Measurements from ENCODE around the gene MAGI2. TPM values are rescaled to one million over a fixed set of nuclear protein-coding genes. Genes with fewer than 3 reads are reported as not detected.

MAGI2 gene
- total RNA-seq, 5 donors from 2014 or later (not counting 1 experiment from before 2014, with no cell fraction given) = 0.10 to 0.77 (median 0.22) TPM

GRCh38 chr7:78417180-78417853 lies 1036.2 kb downstream of the MAGI2 start:
- Mint-ChIP-seq H3K4me1 (no peaks in the 10 kb centered on the region), H3K27ac (no peak overlapping the region), H3K9me3 (peaks cover 5 to 6% (median 5%) of the 10 kb centered on the region in 3 donors), H3K36me3 (no peaks in the 10 kb centered on the region), H3K27me3 (peaks cover 0 to 4% of the 10 kb centered on the region in 2 donors), H3K4me3 (no peak overlapping the region)
- ChIA-PET POLR2A (no interaction called here), CTCF (interaction anchor here in 1 of 2 donors (0.7 kb wide), 1 partner anchor 1284 kb away, joined by 3 read pairs; no protein-coding TSS in a partner anchor)
- Histone ChIP-seq H3K9me3 (no peaks in the 10 kb centered on the region), H3K36me3 (ENCODE audit: control insufficient read depth in 2 of 2, extremely low read depth in 1 of 2, insufficient read depth in 1 of 2, low read length in 1 of 2) (no peaks in the 10 kb centered on the region), H3K4me3 (ENCODE audit: control insufficient read depth in 1 of 2, extremely low read depth in 1 of 2, low read length in 1 of 2) (no peak overlapping the region), H3K27ac (ENCODE audit: low read length) (no peak overlapping the region), H3K4me1 (ENCODE audit: control insufficient read depth in 1 of 2, extremely low read depth in 1 of 2, insufficient read depth in 2 of 2, low read length in 2 of 2) (no peaks in the 10 kb centered on the region), H3K27me3 (replicated peaks in 1 of 2; ENCODE audit: control insufficient read depth in 2 of 2, extremely low read depth in 1 of 2, insufficient read depth in 2 of 2, low read length in 1 of 2) (no peaks in the 10 kb centered on the region)
- DNase-seq = no peak
- no CpG with 5 or more reads among the region's 4 CpGs for WGBS (ENCODE audit: insufficient coverage)
- ATAC-seq (replicated peaks in 1 of 4) = no peak

- Histone ChIP-seq H3K36me3 (ENCODE audit: control insufficient read depth in 2 of 2, extremely low read depth in 1 of 2, insufficient read depth in 1 of 2, low read length in 1 of 2) (no peaks in the 10 kb centered on the region), H3K4me1 (ENCODE audit: control insufficient read depth in 1 of 2, extremely low read depth in 1 of 2, insufficient read depth in 2 of 2, low read length in 2 of 2) (no peaks in the 10 kb centered on the region), H3K27ac (ENCODE audit: low read length) (no peak overlapping the region), H3K27me3 (replicated peaks in 1 of 2; ENCODE audit: control insufficient read depth in 2 of 2, extremely low read depth in 1 of 2, insufficient read depth in 2 of 2, low read length in 1 of 2) (no peaks in the 10 kb centered on the region), H3K4me3 (ENCODE audit: control insufficient read depth in 1 of 2, extremely low read depth in 1 of 2, low read length in 1 of 2) (no peak overlapping the region), H3K9me3 (no peaks in the 10 kb centered on the region)
- WGBS (ENCODE audit: insufficient coverage) = 100% methylated on average over 1 of the region's 3 CpGs
- ChIA-PET CTCF (no interaction called here), POLR2A (no interaction called here)
- no peak for DNase-seq
- H3K4me3 Mint-ChIP-seq = no peak overlapping the region
- no peaks in the 10 kb centered on the region for H3K4me1 Mint-ChIP-seq
- H3K27me3 Mint-ChIP-seq = peaks cover 0 to 4% of the 10 kb centered on the region in 2 donors
- H3K27ac Mint-ChIP-seq = no peak overlapping the region
- H3K36me3 Mint-ChIP-seq = no peaks in the 10 kb centered on the region
- ATAC-seq (replicated peaks in 1 of 4) = no peak
- peaks cover 0 to 5% (median 4%) of the 10 kb centered on the region in 3 donors for H3K9me3 Mint-ChIP-seq
Measured at GRCh38 chr7:78413568-78413967, 1039.9 kb downstream of the MAGI2 start.

- no peak for DNase-seq
- no peak for ATAC-seq (replicated peaks in 1 of 4)
- no peaks in the 10 kb centered on the region for H3K27me3 ChIP-seq (replicated peaks in 1 of 2; ENCODE audit: control insufficient read depth in 2 of 2, extremely low read depth in 1 of 2, insufficient read depth in 2 of 2, low read length in 1 of 2)
- H3K9me3 ChIP-seq = no peaks in the 10 kb centered on the region
- H3K4me1 ChIP-seq (ENCODE audit: control insufficient read depth in 1 of 2, extremely low read depth in 1 of 2, insufficient read depth in 2 of 2, low read length in 2 of 2) = no peaks in the 10 kb centered on the region
- WGBS (ENCODE audit: insufficient coverage) = 75% methylated on average over 2 of the region's 3 CpGs
- no peak overlapping the region for H3K27ac ChIP-seq (ENCODE audit: low read length)
- H3K27me3 Mint-ChIP-seq = peaks cover 0 to 4% of the 10 kb centered on the region in 2 donors
- H3K27ac Mint-ChIP-seq = no peak overlapping the region
- POLR2A ChIA-PET = no interaction called here
- no peak overlapping the region for H3K4me3 Mint-ChIP-seq
- CTCF ChIA-PET = no interaction called here
- no peak overlapping the region for H3K4me3 ChIP-seq (ENCODE audit: control insufficient read depth in 1 of 2, extremely low read depth in 1 of 2, low read length in 1 of 2)
- peaks cover 0 to 5% (median 4%) of the 10 kb centered on the region in 3 donors for H3K9me3 Mint-ChIP-seq
- H3K4me1 Mint-ChIP-seq = no peaks in the 10 kb centered on the region
- H3K36me3 Mint-ChIP-seq = no peaks in the 10 kb centered on the region
- no peaks in the 10 kb centered on the region for H3K36me3 ChIP-seq (ENCODE audit: control insufficient read depth in 2 of 2, extremely low read depth in 1 of 2, insufficient read depth in 1 of 2, low read length in 1 of 2)
Measured at GRCh38 chr7:78412216-78412858, 1041.1 kb downstream of the MAGI2 start.

- Histone ChIP-seq H3K36me3 (ENCODE audit: control insufficient read depth in 2 of 2, extremely low read depth in 1 of 2, insufficient read depth in 1 of 2, low read length in 1 of 2) (no peaks in the 10 kb centered on the region), H3K27me3 (replicated peaks in 1 of 2; ENCODE audit: control insufficient read depth in 2 of 2, extremely low read depth in 1 of 2, insufficient read depth in 2 of 2, low read length in 1 of 2) (no peaks in the 10 kb centered on the region)
- no CpG with 5 or more reads among the region's 3 CpGs for WGBS (ENCODE audit: insufficient coverage)
Measured at GRCh38 chr7:78407031-78407430, 1046.4 kb downstream of the MAGI2 start.

GRCh38 chr7:78406531-78406930 lies 1046.9 kb downstream of the MAGI2 start:
- no peak overlapping the region for H3K4me3 Mint-ChIP-seq
- no peaks in the 10 kb centered on the region for H3K4me1 Mint-ChIP-seq
- no peak for ATAC-seq (replicated peaks in 1 of 4)
- POLR2A ChIA-PET = no interaction called here
- no peaks in the 10 kb centered on the region for H3K36me3 ChIP-seq (ENCODE audit: control insufficient read depth in 2 of 2, extremely low read depth in 1 of 2, insufficient read depth in 1 of 2, low read length in 1 of 2)
- H3K9me3 Mint-ChIP-seq = peaks cover 0 to 5% (median 0%) of the 10 kb centered on the region in 3 donors
- DNase-seq = no peak
- H3K4me3 ChIP-seq (ENCODE audit: control insufficient read depth in 1 of 2, extremely low read depth in 1 of 2, low read length in 1 of 2) = no peak overlapping the region
- no peaks in the 10 kb centered on the region for H3K9me3 ChIP-seq
- no peaks in the 10 kb centered on the region for H3K4me1 ChIP-seq (ENCODE audit: control insufficient read depth in 1 of 2, extremely low read depth in 1 of 2, insufficient read depth in 2 of 2, low read length in 2 of 2)
- H3K36me3 Mint-ChIP-seq = no peaks in the 10 kb centered on the region
- CTCF ChIA-PET = interaction anchor here in 1 of 2 donors (0.7 kb wide), 1 partner anchor 96 kb away, joined by 3 read pairs; no protein-coding TSS in a partner anchor
- no peaks in the 10 kb centered on the region for H3K27me3 ChIP-seq (replicated peaks in 1 of 2; ENCODE audit: control insufficient read depth in 2 of 2, extremely low read depth in 1 of 2, insufficient read depth in 2 of 2, low read length in 1 of 2)
- no peak overlapping the region for H3K27ac Mint-ChIP-seq
- no peaks in the 10 kb centered on the region for H3K27me3 Mint-ChIP-seq
- H3K27ac ChIP-seq (ENCODE audit: low read length) = no peak overlapping the region

More at GRCh38 chr7:78407031-78407430, 1046.4 kb downstream of the MAGI2 start:
- H3K9me3 Mint-ChIP-seq = peaks cover 0 to 5% (median 0%) of the 10 kb centered on the region in 3 donors
- Histone ChIP-seq H3K9me3 (no peaks in the 10 kb centered on the region), H3K4me1 (ENCODE audit: control insufficient read depth in 1 of 2, extremely low read depth in 1 of 2, insufficient read depth in 2 of 2, low read length in 2 of 2) (no peaks in the 10 kb centered on the region), H3K4me3 (ENCODE audit: control insufficient read depth in 1 of 2, extremely low read depth in 1 of 2, low read length in 1 of 2) (no peak overlapping the region), H3K27ac (ENCODE audit: low read length) (no peak overlapping the region)
- no peaks in the 10 kb centered on the region for H3K36me3 Mint-ChIP-seq
- CTCF ChIA-PET = interaction anchor here in 1 of 2 donors (0.7 kb wide), 1 partner anchor 97 kb away, joined by 3 read pairs; no protein-coding TSS in a partner anchor
- DNase-seq (no peak), ATAC-seq (replicated peaks in 1 of 4) (no peak)
- no peaks in the 10 kb centered on the region for H3K4me1 Mint-ChIP-seq
- no peak overlapping the region for H3K27ac Mint-ChIP-seq
- no peak overlapping the region for H3K4me3 Mint-ChIP-seq
- H3K27me3 Mint-ChIP-seq = no peaks in the 10 kb centered on the region
- POLR2A ChIA-PET = no interaction called here

- H3K9me3 ChIP-seq = no peaks in the 10 kb centered on the region
- no peak overlapping the region for H3K27ac Mint-ChIP-seq
- H3K36me3 ChIP-seq (ENCODE audit: control insufficient read depth in 2 of 2, extremely low read depth in 1 of 2, insufficient read depth in 1 of 2, low read length in 1 of 2) = no peaks in the 10 kb centered on the region
- no peak for DNase-seq
- no peaks in the 10 kb centered on the region for H3K4me1 ChIP-seq (ENCODE audit: control insufficient read depth in 1 of 2, extremely low read depth in 1 of 2, insufficient read depth in 2 of 2, low read length in 2 of 2)
- no peak overlapping the region for H3K4me3 Mint-ChIP-seq
- no peaks in the 10 kb centered on the region for H3K4me1 Mint-ChIP-seq
- H3K27me3 Mint-ChIP-seq = peaks cover 0 to 6% of the 10 kb centered on the region in 2 donors
- H3K4me3 ChIP-seq (ENCODE audit: control insufficient read depth in 1 of 2, extremely low read depth in 1 of 2, low read length in 1 of 2) = no peak overlapping the region
- no peaks in the 10 kb centered on the region for H3K27me3 ChIP-seq (replicated peaks in 1 of 2; ENCODE audit: control insufficient read depth in 2 of 2, extremely low read depth in 1 of 2, insufficient read depth in 2 of 2, low read length in 1 of 2)
- ChIA-PET CTCF (no interaction called here), POLR2A (no interaction called here)
- no peak overlapping the region for H3K27ac ChIP-seq (ENCODE audit: low read length)
- H3K9me3 Mint-ChIP-seq = peaks cover 0 to 5% (median 0%) of the 10 kb centered on the region in 3 donors
- H3K36me3 Mint-ChIP-seq = no peaks in the 10 kb centered on the region
- ATAC-seq (replicated peaks in 1 of 4) = no peak
- 86% methylated on average over 1 of the region's 4 CpGs for WGBS (ENCODE audit: insufficient coverage)
Measured at GRCh38 chr7:78402096-78402495, 1051.4 kb downstream of the MAGI2 start.
